GM23248 (cell line): ENCODE measurements around the gene SYTL2. TPM values are rescaled to one million over a fixed set of nuclear protein-coding genes. Genes with fewer than 3 reads are reported as not detected.

Source experiments
- DNase-seq: peaks from one replicate; pipeline ENCODE4 v3.0.0-alpha.2; 2015
- H2AFZ ChIP-seq: fragments of 200-600 bp; sonication (generic); 2 replicates; pipeline ENCODE4 v1.6.1; 2016; ENCODE audit warnings: antibody characterized with exemption
- H3F3A ChIP-seq: fragments of 200-600 bp; sonication (generic); 2 replicates; pipeline ENCODE4 v1.6.1; 2016; ENCODE audit warnings: mild to moderate bottlenecking, antibody characterized with exemption, mixed run types; ENCODE audit not compliant: insufficient read depth
- H3K27ac ChIP-seq: fragments of 200-600 bp; sonication (generic); 2 replicates; pipeline ENCODE4 v1.5.1; 2016; ENCODE audit warnings: mild to moderate bottlenecking
- H3K27me3 ChIP-seq: fragments of 200-600 bp; sonication (generic); replicated peaks from 2 replicates; pipeline ENCODE4 v1.6.1; 2016; ENCODE audit warnings: mild to moderate bottlenecking; ENCODE audit not compliant: insufficient read depth
- H3K36me3 ChIP-seq: fragments of 200-600 bp; sonication (generic); 2 replicates; pipeline ENCODE4 v1.6.1; 2016; ENCODE audit warnings: low read depth, mild to moderate bottlenecking
- H3K4me1 ChIP-seq: fragments of 200-600 bp; sonication (generic); 2 replicates; pipeline ENCODE4 v1.6.1; 2016; ENCODE audit warnings: mild to moderate bottlenecking; ENCODE audit not compliant: insufficient read depth
- H3K4me2 ChIP-seq: fragments of 200-600 bp; sonication (generic); one replicate; pipeline ENCODE4 v1.6.1; 2016; ENCODE audit warnings: mild to moderate bottlenecking; ENCODE audit not compliant: unreplicated experiment
- H3K4me3 ChIP-seq: fragments of 200-600 bp; sonication (generic); 2 replicates; pipeline ENCODE4 v1.5.1; 2016; ENCODE audit warnings: mild to moderate bottlenecking
- H3K79me2 ChIP-seq: fragments of 200-600 bp; sonication (generic); 2 replicates; pipeline ENCODE4 v1.6.1; 2016; ENCODE audit warnings: mild to moderate bottlenecking; ENCODE audit not compliant: insufficient read depth
- H3K9ac ChIP-seq: fragments of 200-600 bp; sonication (generic); 2 replicates; pipeline ENCODE4 v1.6.1; 2016; ENCODE audit warnings: mild to moderate bottlenecking
- H3K9me2 ChIP-seq: fragments of 200-600 bp; sonication (generic); 2 replicates; pipeline ENCODE4 v1.6.1; 2016; ENCODE audit warnings: mixed run types, mild to moderate bottlenecking, moderate library complexity; ENCODE audit not compliant: insufficient read depth
- H3K9me3 ChIP-seq: fragments of 200-600 bp; sonication (generic); one replicate; pipeline ENCODE4 v1.6.1; 2017; ENCODE audit warnings: low read depth
- H4K20me1 ChIP-seq: fragments of 200-600 bp; sonication (generic); 2 replicates; pipeline ENCODE4 v1.6.0; 2016; ENCODE audit not compliant: insufficient read depth
- EZH2 ChIP-seq: fragments of 200-600 bp; sonication (generic); IDR thresholded peaks from 2 replicates; pipeline ENCODE4 v1.6.1; 2018; ENCODE audit warnings: antibody characterized with exemption, mild to moderate bottlenecking; ENCODE audit not compliant: insufficient read depth, poor library complexity, severe bottlenecking
- EZH2phosphoT487 ChIP-seq: fragments of 200-600 bp; sonication (generic); IDR thresholded peaks from 2 replicates; pipeline ENCODE4 v1.6.1; 2018; ENCODE audit warnings: antibody characterized with exemption, moderate library complexity, mild to moderate bottlenecking, low read depth; ENCODE audit not compliant: insufficient read depth
- WGBS, 2 experiments: methylation state at CpG; one replicate each; pipeline ENCODE4 v1.1.6; 2015 to 2017; ENCODE audit warnings: low lambda C conversion rate in 2 of 2, low coverage in 1 of 2; ENCODE audit errors: missing lambda C conversion rate in 2 of 2; 5-methylcytosine and 5-hydroxymethylcytosine counted together
- in situ Hi-C: fragments of 300-500 bp; cut with MboI; formaldehyde crosslinking; loops from 2 replicates; pipeline ENCODE4 v1.15.0; 2020
- polyA plus RNA-seq: library from polyadenylated mRNA; unstranded; fragments of >200 nt; fragmentation: Nextera tagmentation; extraction: Ambion mirVana; gene quantifications from 2 replicates; pipeline ENCODE4 v1.2.1, GENCODE V29; 2016
- total RNA-seq: library from RNA; depleted of rRNA; stranded (reverse); fragments of >200 nt; shearing (Covaris generic); gene quantifications from 2 replicates; pipeline ENCODE4 v1.2.3, GENCODE V29; 2014

Gene SYTL2
- total and polyA plus RNA-seq, 2 experiments from 2014 or later, result 3.5 to 5.3 TPM

GRCh38 chr11:85764796-85765195, 46.1 kb downstream of the SYTL2 start:
- no peak overlapping the region for H3K9ac ChIP-seq
- no peaks in the 10 kb centered on the region for H4K20me1 ChIP-seq
- in situ Hi-C loops, result no loop called here
- H3K79me2 ChIP-seq, result no peaks in the 10 kb centered on the region
- DNase-seq, result no peak
- H3K27me3 ChIP-seq, result no peaks in the 10 kb centered on the region
- no peaks in the 10 kb centered on the region for H3K36me3 ChIP-seq
- H2AFZ ChIP-seq, result no peak overlapping the region
- TF ChIP-seq EZH2 (no peak), EZH2phosphoT487 (no peak)
- H3K9me3 ChIP-seq, result no peaks in the 10 kb centered on the region
- no peak overlapping the region for H3K4me3 ChIP-seq
- no peak overlapping the region for H3K27ac ChIP-seq
- peaks cover 8% of the 10 kb centered on the region; the same call in 1 of the 2 replicates for H3K4me1 ChIP-seq
- H3F3A ChIP-seq, result peaks cover 11% of the 10 kb centered on the region; the same call in 1 of the 2 replicates
- no peaks in the 10 kb centered on the region for H3K9me2 ChIP-seq
- no peak overlapping the region for H3K4me2 ChIP-seq
- 75 to 77% methylated on average over 4 of the region's 4 CpGs for whole genome bisulfite sequencing, 2 experiments

GRCh38 chr11:85762226-85762625, 48.7 kb downstream of the SYTL2 start:
- TF ChIP-seq EZH2 (no peak), EZH2phosphoT487 (no peak)
- Histone ChIP-seq H3K4me3 (no peak overlapping the region), H3K79me2 (no peaks in the 10 kb centered on the region), H3K9me3 (no peaks in the 10 kb centered on the region), H3K27ac (no peak overlapping the region), H3K9ac (no peak overlapping the region), H3K36me3 (no peaks in the 10 kb centered on the region), H3F3A (peaks cover 15% of the 10 kb centered on the region; the same call in 1 of the 2 replicates), H3K9me2 (no peaks in the 10 kb centered on the region), H4K20me1 (no peaks in the 10 kb centered on the region), H3K4me1 (peaks cover 12% of the 10 kb centered on the region), H3K27me3 (no peaks in the 10 kb centered on the region), H2AFZ (no peak overlapping the region), H3K4me2 (no peak overlapping the region)
- WGBS, 2 experiments, result 88 to 92% methylated on average over 1 of the region's 1 CpG
- DNase-seq, result peak; percentile 29
- in situ Hi-C loops, result no loop called here

GRCh38 chr11:85759915-85760314, 51.0 kb downstream of the SYTL2 start:
- no peak for TF ChIP-seq EZH2
- no peak for TF ChIP-seq EZH2phosphoT487
- peaks cover 12% of the 10 kb centered on the region for H3K4me1 ChIP-seq
- H3K9me2 ChIP-seq, result no peaks in the 10 kb centered on the region
- H3F3A ChIP-seq, result peaks cover 15% of the 10 kb centered on the region; the same call in 1 of the 2 replicates
- no peak overlapping the region for H3K9ac ChIP-seq
- H3K9me3 ChIP-seq, result no peaks in the 10 kb centered on the region
- peak; percentile 88 for DNase-seq
- no peaks in the 10 kb centered on the region for H3K27me3 ChIP-seq
- peak overlapping the region; percentile 33 for H3K4me2 ChIP-seq
- no peaks in the 10 kb centered on the region for H3K79me2 ChIP-seq
- 0 out of 2 replicates have a peak overlapping the region, but pooled peaks have one; percentile 18 for H3K27ac ChIP-seq
- in situ Hi-C loops, result no loop called here
- whole genome bisulfite sequencing, 2 experiments, result 72 to 73% methylated on average over 2 of the region's 2 CpGs
- H3K4me3 ChIP-seq, result no peak overlapping the region
- no peaks in the 10 kb centered on the region for H3K36me3 ChIP-seq
- H4K20me1 ChIP-seq, result no peaks in the 10 kb centered on the region
- no peak overlapping the region for H2AFZ ChIP-seq

GRCh38 chr11:85758480-85759039, 52.4 kb downstream of the SYTL2 start:
- DNase-seq, result no peak
- no peak overlapping the region for H3K27ac ChIP-seq
- TF ChIP-seq EZH2phosphoT487 (no peak), EZH2 (no peak)
- no peak overlapping the region for H3K9ac ChIP-seq
- H3K4me1 ChIP-seq, result peaks cover 12% of the 10 kb centered on the region
- no peak overlapping the region for H3K4me2 ChIP-seq
- no peaks in the 10 kb centered on the region for H4K20me1 ChIP-seq
- no peak overlapping the region for H3K4me3 ChIP-seq
- in situ Hi-C loops, result no loop called here
- H3F3A ChIP-seq, result peaks cover 15% of the 10 kb centered on the region; the same call in 1 of the 2 replicates
- H2AFZ ChIP-seq, result no peak overlapping the region
- no peaks in the 10 kb centered on the region for H3K27me3 ChIP-seq
- H3K79me2 ChIP-seq, result no peaks in the 10 kb centered on the region
- no peaks in the 10 kb centered on the region for H3K9me3 ChIP-seq
- no peaks in the 10 kb centered on the region for H3K9me2 ChIP-seq
- 87 to 96% methylated on average over 1 of the region's 1 CpG for WGBS, 2 experiments
- no peaks in the 10 kb centered on the region for H3K36me3 ChIP-seq

- no peaks in the 10 kb centered on the region for H3K36me3 ChIP-seq
- no peak overlapping the region for H2AFZ ChIP-seq
- H3K79me2 ChIP-seq, result no peaks in the 10 kb centered on the region
- no peak overlapping the region for H3K4me3 ChIP-seq
- no peak for TF ChIP-seq EZH2phosphoT487
- no peak for TF ChIP-seq EZH2
- peaks cover 12% of the 10 kb centered on the region for H3K4me1 ChIP-seq
- H4K20me1 ChIP-seq, result no peaks in the 10 kb centered on the region
- H3F3A ChIP-seq, result peaks cover 15% of the 10 kb centered on the region; the same call in 1 of the 2 replicates
- H3K9me2 ChIP-seq, result no peaks in the 10 kb centered on the region
- no peak overlapping the region for H3K4me2 ChIP-seq
- H3K9ac ChIP-seq, result no peak overlapping the region
- H3K9me3 ChIP-seq, result no peaks in the 10 kb centered on the region
- DNase-seq, result no peak
- WGBS, 2 experiments, result 94 to 98% methylated on average over 4 of the region's 4 CpGs
- H3K27me3 ChIP-seq, result no peaks in the 10 kb centered on the region
- H3K27ac ChIP-seq, result no peak overlapping the region
- in situ Hi-C loops, result no loop called here
These were observed 52.9 kb downstream of the SYTL2 start for GRCh38 chr11:85758026-85758425.
